IMR-90 (cell line): Measurements from ENCODE around the gene MRPL49. TPM values are rescaled to one million over a fixed set of nuclear protein-coding genes. Genes with fewer than 3 reads are reported as not detected.

Experiments used
- ATAC-seq: fragments of 200-7000 bp; cut with Tn5 transposase; 2 replicates; pipeline ENCODE4 v1.9.1; 2020; ENCODE audit warnings: low read depth, mild to moderate bottlenecking, moderate library complexity
- BruUV-seq: library from RNA; stranded (reverse); fragments of 400-500 nt; replicated peaks from 2 replicates; lab custom pipeline; 2021; lab: Mats Ljungman, UMichigan
- CTCF ChIA-PET: fragments of 300-600 bp; formaldehyde crosslinking; extraction: SDS; loops from one replicate; lab custom pipeline; 2021; ENCODE audit warnings: antibody characterized with exemption; lab: Yijun Ruan, JAX
- POLR2A ChIA-PET: fragments of 300-600 bp; sonication (Branson Sonifier 250); formaldehyde crosslinking; loops from one replicate; lab custom pipeline; 2022; ENCODE audit warnings: antibody characterized with exemption; ENCODE audit not compliant: unreplicated experiment; lab: Charles Lee
- DNase-seq: peaks from one replicate; pipeline ENCODE4 v3.0.0; 2013
- H2AFZ ChIP-seq: replicated peaks from 2 replicates; pipeline ENCODE3; 2013; ENCODE audit warnings: low read length, mild to moderate bottlenecking; ENCODE audit not compliant: poor library complexity
- H2AK5ac ChIP-seq: 2 replicates; pipeline ENCODE4 v1.6.1; 2013; ENCODE audit warnings: low read depth, low read length, inconsistent platforms
- H2AK9ac ChIP-seq: replicated peaks from 2 replicates; pipeline ENCODE3; 2013; ENCODE audit warnings: mild to moderate bottlenecking, low read depth, low read length, moderate library complexity; ENCODE audit not compliant: poor library complexity
- H2BK120ac ChIP-seq: 2 replicates; pipeline ENCODE4 v1.6.1; 2013; ENCODE audit warnings: low read depth, low read length, inconsistent platforms
- H2BK15ac ChIP-seq: 3 replicates; pipeline ENCODE4 v1.6.1; 2013; ENCODE audit warnings: low read depth, low read length, inconsistent platforms
- H2BK20ac ChIP-seq: 2 replicates; pipeline ENCODE4 v1.6.1; 2013; ENCODE audit warnings: low read depth, mild to moderate bottlenecking, inconsistent platforms, low read length, moderate library complexity
- H2BK5ac ChIP-seq: 2 replicates; pipeline ENCODE4 v1.6.1; 2013; ENCODE audit warnings: mild to moderate bottlenecking, low read depth, low read length, inconsistent platforms; ENCODE audit not compliant: poor library complexity, severe bottlenecking
- H3K14ac ChIP-seq: replicated peaks from 2 replicates; pipeline ENCODE4 v1.6.1; 2013; ENCODE audit warnings: low read depth, low read length, inconsistent platforms
- H3K18ac ChIP-seq: 2 replicates; pipeline ENCODE4 v1.6.1; 2013; ENCODE audit warnings: low read depth, low read length, control low read depth
- H3K23ac ChIP-seq: 2 replicates; pipeline ENCODE4 v1.6.1; 2013; ENCODE audit warnings: low read depth, low read length, inconsistent platforms
- H3K27ac ChIP-seq: 2 replicates; pipeline ENCODE4 v1.5.1; 2013; ENCODE audit warnings: mild to moderate bottlenecking, control low read depth, low read length; ENCODE audit not compliant: insufficient read depth
- H3K27me3 ChIP-seq: 2 replicates; pipeline ENCODE4 v1.6.1; 2013; ENCODE audit warnings: low read length; ENCODE audit not compliant: control insufficient read depth, insufficient read depth
- H3K36me3 ChIP-seq: 2 replicates; pipeline ENCODE4 v1.6.1; 2013; ENCODE audit warnings: low read length, mixed read lengths; ENCODE audit not compliant: control insufficient read depth, insufficient read depth
- H3K4ac ChIP-seq: 2 replicates; pipeline ENCODE4 v1.6.1; 2013; ENCODE audit warnings: low read depth, low read length, inconsistent platforms
- H3K4me1 ChIP-seq: 2 replicates; pipeline ENCODE4 v1.6.1; 2013; ENCODE audit warnings: low read length, mixed read lengths; ENCODE audit not compliant: control insufficient read depth, insufficient read depth
- H3K4me2 ChIP-seq: 2 replicates; pipeline ENCODE4 v1.6.1; 2013; ENCODE audit warnings: low read depth, mild to moderate bottlenecking, control low read depth, low read length, moderate library complexity
- H3K4me3 ChIP-seq: 2 replicates; pipeline ENCODE4 v1.5.1; 2013; ENCODE audit warnings: low read depth, mild to moderate bottlenecking, control low read depth, low read length, moderate library complexity; ENCODE audit not compliant: insufficient read depth
- H3K56ac ChIP-seq: 2 replicates; pipeline ENCODE4 v1.6.1; 2013; ENCODE audit warnings: low read length, inconsistent platforms; ENCODE audit not compliant: insufficient read depth; ENCODE audit errors: extremely low read depth
- H3K79me1 ChIP-seq, 2 experiments: 2 replicates each; pipeline ENCODE4 v1.6.1; 2013; ENCODE audit warnings: low read length in 2 of 2, inconsistent platforms in 1 of 2, low read depth in 1 of 2
- H3K9ac ChIP-seq: 2 replicates; pipeline ENCODE4 v1.6.1; 2013; ENCODE audit warnings: low read depth, low read length, control low read depth
- H3K9me1 ChIP-seq: 2 replicates; pipeline ENCODE4 v1.6.1; 2013; ENCODE audit warnings: low read length, inconsistent platforms; ENCODE audit not compliant: insufficient read depth
- H3K9me3 ChIP-seq: 2 replicates; pipeline ENCODE4 v1.6.1; 2013; ENCODE audit warnings: low read length; ENCODE audit not compliant: control insufficient read depth, insufficient read depth
- H4K20me1 ChIP-seq: 2 replicates; pipeline ENCODE4 v1.6.1; 2013; ENCODE audit warnings: low read length, inconsistent platforms; ENCODE audit not compliant: insufficient read depth
- H4K5ac ChIP-seq: 2 replicates; pipeline ENCODE4 v1.6.1; 2013; ENCODE audit warnings: mild to moderate bottlenecking, low read depth, low read length, control low read depth
- H4K8ac ChIP-seq, 2 experiments: 2 replicates each; pipeline ENCODE4 v1.6.1; 2013; ENCODE audit warnings: low read depth in 2 of 2, low read length in 2 of 2, control low read depth in 1 of 2, inconsistent platforms in 1 of 2
- H4K91ac ChIP-seq: 2 replicates; pipeline ENCODE4 v1.6.1; 2013; ENCODE audit warnings: low read depth, low read length, inconsistent platforms; ENCODE audit not compliant: insufficient read depth
- CEBPB ChIP-seq: IDR thresholded peaks from 2 replicates; pipeline ENCODE4 v1.6.1; 2012; ENCODE audit warnings: low read depth, low read length, improper control_type of control experiment
- CTCF ChIP-seq: conservative IDR thresholded peaks from 2 replicates; pipeline ENCODE4 v1.5.1; 2012; ENCODE audit warnings: mild to moderate bottlenecking, low read depth, low read length, improper control_type of control experiment
- WGBS, 2 experiments: methylation state at CpG; one replicate each; pipeline versions ENCODE4 v1.1.5 to v1.1.7; 2013; ENCODE audit warnings: missing lambda C conversion rate in 2 of 2; ENCODE audit not compliant: insufficient read length in 1 of 2; ENCODE audit errors: extremely low coverage in 2 of 2; 5-methylcytosine and 5-hydroxymethylcytosine counted together
- dilution Hi-C: fragments of 300-500 bp; cut with HindIII; formaldehyde crosslinking; loops from one replicate; pipeline ENCODE4 v1.14.3; 2018; ENCODE audit warnings: low sequenced_read_pairs; ENCODE audit not compliant: unreplicated experiment
- in situ Hi-C: fragments of 300-500 bp; cut with MboI; formaldehyde crosslinking; loops from 3 replicates; pipeline ENCODE4 v1.14.3; 2019; ENCODE audit warnings: low sequenced_read_pairs, inconsistent platforms, mixed read lengths
- intact Hi-C: fragments of 100-400 bp; cut with micrococcal nuclease; formaldehyde crosslinking; loops from 2 replicates; pipeline ENCODE4 v1.10.0; 2022
- polyA plus RNA-seq, 3 experiments: library from polyadenylated mRNA; depleted of rRNA; stranded (reverse); fragments of >200 nt; gene quantifications; 2 replicates each; pipeline ENCODE4 v1.2.3, GENCODE V29; 2012; ENCODE audit warnings: low replicate concordance in 1 of 3
- total RNA-seq: library from RNA; depleted of rRNA; stranded (reverse); fragments of >200 nt; gene quantifications from 2 replicates; pipeline ENCODE4 v1.2.3, GENCODE V29; 2012

Gene MRPL49
- total and polyA plus RNA-seq, 2 of the 4 experiments (the other 2 are of a cell fraction), result 55.2 to 56.8 TPM

GRCh38 chr11:65132238-65132987 lies 10.3 kb downstream of the MRPL49 start:
- Histone ChIP-seq H3K9ac (no peak overlapping the region), H3K4me1 (peaks cover 6% of the 10 kb centered on the region; the same call in 1 of the 2 replicates), H4K20me1 (peaks cover 28% of the 10 kb centered on the region), H4K5ac (no peak overlapping the region), H3K18ac (no peak overlapping the region), H2AFZ (peak overlapping the region; percentile 26), H3K56ac (no peak overlapping the region), H2AK5ac (no peak overlapping the region), H3K27ac (no peak overlapping the region), H2BK20ac (no peak overlapping the region), H2BK120ac (no peak overlapping the region), H3K27me3 (no peaks in the 10 kb centered on the region), H4K8ac (no peak overlapping the region), H3K4me2 (no peak overlapping the region), H2AK9ac (peak overlapping the region; percentile 77), H3K4me3 (no peak overlapping the region), H3K23ac (no peak overlapping the region), H3K4ac (no peak overlapping the region), H3K14ac (no peak overlapping the region), H2BK5ac (no peak overlapping the region), H4K91ac (no peak overlapping the region), H3K9me3 (no peaks in the 10 kb centered on the region), H3K9me1 (peaks cover 21% of the 10 kb centered on the region), H3K36me3 (peaks cover 52% of the 10 kb centered on the region), H3K79me1 (peaks cover 24 to 48% of the 10 kb centered on the region in 2 experiments), H2BK15ac (no peak overlapping the region)
- BruUV-seq, result no TSS peak
- no peak for ATAC-seq
- intact Hi-C loops (no loop called here), in situ Hi-C loops (no loop called here), dilution Hi-C loops (no loop called here)
- no peak for DNase-seq
- ChIA-PET POLR2A (interaction anchor here (1.0 kb wide), 1 partner anchor 11 kb away, joined by 3 read pairs; the partner anchor contains the start of genes FAU and MRPL49), CTCF (interaction anchor here (0.5 kb wide), 1 partner anchor 253 kb away, joined by 3 read pairs; no protein-coding TSS in a partner anchor)
- WGBS, 2 experiments, result no CpG with 5 or more reads among the region's 10 CpGs
- no peak for TF ChIP-seq CTCF
- no peak for TF ChIP-seq CEBPB
